ENCODE measurements around the gene CAMLG. TPM values are rescaled to one million over a fixed set of nuclear protein-coding genes. Genes with fewer than 3 reads are reported as not detected.

CAMLG gene
- total and polyA plus RNA-seq, 2 of the 13 experiments (the other 11 are each of a cell fraction or from before 2014, with no cell fraction given), result 14.2 to 19.8 TPM

DNA sequence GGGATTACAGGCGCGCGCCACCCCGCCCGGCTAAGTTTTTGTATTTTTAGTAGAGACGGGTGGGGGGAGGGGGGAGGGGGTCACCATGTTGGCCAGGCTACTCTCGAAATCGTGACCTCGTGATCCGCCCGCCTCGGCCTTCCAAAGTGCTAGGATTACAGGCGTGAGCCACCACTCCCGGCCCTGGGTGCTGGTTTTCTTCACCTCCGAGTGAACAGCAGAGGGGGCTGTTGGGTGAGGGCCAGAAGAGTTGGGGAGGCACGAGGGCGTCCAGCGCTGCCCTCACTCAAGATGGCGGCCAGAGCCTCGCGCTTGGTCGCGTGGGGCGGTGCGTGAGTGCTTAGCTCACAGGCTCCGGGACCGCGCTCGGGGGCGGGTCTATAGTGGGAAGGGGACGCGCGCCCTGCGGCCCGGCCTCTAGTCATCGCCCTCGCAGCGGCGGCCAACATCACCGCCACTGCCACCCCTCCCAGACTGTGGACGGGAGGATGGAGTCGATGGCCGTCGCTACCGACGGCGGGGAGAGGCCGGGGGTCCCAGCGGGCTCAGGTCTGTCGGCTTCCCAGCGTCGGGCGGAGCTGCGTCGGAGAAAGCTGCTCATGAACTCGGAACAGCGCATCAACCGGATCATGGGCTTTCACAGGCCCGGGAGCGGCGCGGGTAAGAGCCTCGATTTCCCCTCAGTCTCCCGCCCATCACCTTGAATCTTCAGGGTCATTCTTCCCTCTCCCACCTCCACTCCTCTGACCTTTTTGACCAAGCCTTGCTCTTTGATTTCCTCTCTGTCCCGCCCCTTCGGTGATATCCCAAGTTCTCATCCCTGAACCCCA, at the start of gene CAMLG (continued):
- TF ChIP-seq CREB1 (IDR thresholded peaks at IDR 0.05) (peak; percentile 89), CREB1 (CRISPR knock-in tag; IDR thresholded peaks at IDR 0.05) (peak; percentile 94), RFX1 (IDR thresholded peaks at IDR 0.05) (no peak), ZNF768 (CRISPR knock-in tag; IDR thresholded peaks at IDR 0.05) (peak; percentile 74), KLF16 (CRISPR knock-in tag; IDR thresholded peaks at IDR 0.05) (peak in 1 of 2 experiments; percentile 94; a peak in 2 of 4 replicates), ZNF747 (CRISPR knock-in tag; IDR thresholded peaks at IDR 0.05; ENCODE audit: borderline replicate concordance) (peak; percentile 96), ZSCAN25 (CRISPR knock-in tag; IDR thresholded peaks at IDR 0.05) (peak; percentile 44; the same call in 1 of the 2 replicates), MAFG (CRISPR knock-in tag; IDR thresholded peaks at IDR 0.05) (no peak), MXD4 (CRISPR knock-in tag; IDR thresholded peaks at IDR 0.05) (peak; percentile 95), KLF11 (CRISPR knock-in tag; IDR thresholded peaks at IDR 0.05) (peak; percentile 80; the same call in 1 of the 2 replicates), ZNF790 (CRISPR knock-in tag; IDR thresholded peaks at IDR 0.05; ENCODE audit: borderline replicate concordance) (peak; percentile 43; the same call in 1 of the 2 replicates), ZNF382 (CRISPR knock-in tag; IDR thresholded peaks at IDR 0.05; ENCODE audit: borderline replicate concordance) (no peak), ONECUT2 (CRISPR knock-in tag; IDR thresholded peaks at IDR 0.05) (no peak), TBL1XR1 (IDR thresholded peaks at IDR 0.05; ENCODE audit: borderline replicate concordance, low read length, partially characterized antibody) (no peak)
- TF ChIP-seq, protein P1, sequence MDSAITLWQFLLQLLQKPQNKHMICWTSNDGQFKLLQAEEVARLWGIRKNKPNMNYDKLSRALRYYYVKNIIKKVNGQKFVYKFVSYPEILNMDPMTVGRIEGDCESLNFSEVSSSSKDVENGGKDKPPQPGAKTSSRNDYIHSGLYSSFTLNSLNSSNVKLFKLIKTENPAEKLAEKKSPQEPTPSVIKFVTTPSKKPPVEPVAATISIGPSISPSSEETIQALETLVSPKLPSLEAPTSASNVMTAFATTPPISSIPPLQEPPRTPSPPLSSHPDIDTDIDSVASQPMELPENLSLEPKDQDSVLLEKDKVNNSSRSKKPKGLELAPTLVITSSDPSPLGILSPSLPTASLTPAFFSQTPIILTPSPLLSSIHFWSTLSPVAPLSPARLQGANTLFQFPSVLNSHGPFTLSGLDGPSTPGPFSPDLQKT (CRISPR knock-in tag; IDR thresholded peaks at IDR 0.05; ENCODE audit: borderline replicate concordance), result no peak
- TF ChIP-seq, protein P2, sequence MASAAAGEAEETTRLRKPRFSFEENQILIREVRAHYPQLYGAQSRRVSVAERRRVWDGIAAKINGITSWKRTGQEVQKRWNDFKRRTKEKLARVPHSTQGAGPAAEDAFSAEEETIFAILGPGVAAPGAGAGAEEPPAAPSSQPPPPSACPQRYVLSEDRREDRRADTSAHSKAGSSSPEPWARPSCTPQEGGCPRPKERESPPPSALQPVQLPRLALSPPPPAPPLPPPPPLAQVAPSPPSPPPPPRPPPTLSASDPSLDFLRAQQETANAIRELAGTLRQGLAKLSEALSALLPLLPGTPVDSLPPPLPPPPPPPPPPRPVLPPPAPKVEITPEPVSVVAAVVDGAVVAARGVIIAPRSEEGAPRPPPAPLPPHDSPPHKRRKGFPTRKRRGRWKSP (CRISPR knock-in tag; IDR thresholded peaks at IDR 0.05), result peak; percentile 82
- TF ChIP-seq, protein P3, sequence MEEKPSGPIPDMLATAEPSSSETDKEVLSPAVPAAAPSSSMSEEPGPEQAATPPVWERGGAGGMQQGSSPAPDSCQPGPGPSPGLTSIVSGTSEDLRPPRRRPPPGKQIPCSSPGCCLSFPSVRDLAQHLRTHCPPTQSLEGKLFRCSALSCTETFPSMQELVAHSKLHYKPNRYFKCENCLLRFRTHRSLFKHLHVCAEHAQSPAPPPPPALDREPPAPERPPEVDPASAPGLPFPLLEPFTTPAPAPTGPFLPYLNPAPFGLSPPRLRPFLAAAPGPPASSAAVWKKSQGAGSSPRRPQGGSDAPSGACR (CRISPR knock-in tag; IDR thresholded peaks at IDR 0.05), result peak; percentile 97
- TF ChIP-seq, protein P4, sequence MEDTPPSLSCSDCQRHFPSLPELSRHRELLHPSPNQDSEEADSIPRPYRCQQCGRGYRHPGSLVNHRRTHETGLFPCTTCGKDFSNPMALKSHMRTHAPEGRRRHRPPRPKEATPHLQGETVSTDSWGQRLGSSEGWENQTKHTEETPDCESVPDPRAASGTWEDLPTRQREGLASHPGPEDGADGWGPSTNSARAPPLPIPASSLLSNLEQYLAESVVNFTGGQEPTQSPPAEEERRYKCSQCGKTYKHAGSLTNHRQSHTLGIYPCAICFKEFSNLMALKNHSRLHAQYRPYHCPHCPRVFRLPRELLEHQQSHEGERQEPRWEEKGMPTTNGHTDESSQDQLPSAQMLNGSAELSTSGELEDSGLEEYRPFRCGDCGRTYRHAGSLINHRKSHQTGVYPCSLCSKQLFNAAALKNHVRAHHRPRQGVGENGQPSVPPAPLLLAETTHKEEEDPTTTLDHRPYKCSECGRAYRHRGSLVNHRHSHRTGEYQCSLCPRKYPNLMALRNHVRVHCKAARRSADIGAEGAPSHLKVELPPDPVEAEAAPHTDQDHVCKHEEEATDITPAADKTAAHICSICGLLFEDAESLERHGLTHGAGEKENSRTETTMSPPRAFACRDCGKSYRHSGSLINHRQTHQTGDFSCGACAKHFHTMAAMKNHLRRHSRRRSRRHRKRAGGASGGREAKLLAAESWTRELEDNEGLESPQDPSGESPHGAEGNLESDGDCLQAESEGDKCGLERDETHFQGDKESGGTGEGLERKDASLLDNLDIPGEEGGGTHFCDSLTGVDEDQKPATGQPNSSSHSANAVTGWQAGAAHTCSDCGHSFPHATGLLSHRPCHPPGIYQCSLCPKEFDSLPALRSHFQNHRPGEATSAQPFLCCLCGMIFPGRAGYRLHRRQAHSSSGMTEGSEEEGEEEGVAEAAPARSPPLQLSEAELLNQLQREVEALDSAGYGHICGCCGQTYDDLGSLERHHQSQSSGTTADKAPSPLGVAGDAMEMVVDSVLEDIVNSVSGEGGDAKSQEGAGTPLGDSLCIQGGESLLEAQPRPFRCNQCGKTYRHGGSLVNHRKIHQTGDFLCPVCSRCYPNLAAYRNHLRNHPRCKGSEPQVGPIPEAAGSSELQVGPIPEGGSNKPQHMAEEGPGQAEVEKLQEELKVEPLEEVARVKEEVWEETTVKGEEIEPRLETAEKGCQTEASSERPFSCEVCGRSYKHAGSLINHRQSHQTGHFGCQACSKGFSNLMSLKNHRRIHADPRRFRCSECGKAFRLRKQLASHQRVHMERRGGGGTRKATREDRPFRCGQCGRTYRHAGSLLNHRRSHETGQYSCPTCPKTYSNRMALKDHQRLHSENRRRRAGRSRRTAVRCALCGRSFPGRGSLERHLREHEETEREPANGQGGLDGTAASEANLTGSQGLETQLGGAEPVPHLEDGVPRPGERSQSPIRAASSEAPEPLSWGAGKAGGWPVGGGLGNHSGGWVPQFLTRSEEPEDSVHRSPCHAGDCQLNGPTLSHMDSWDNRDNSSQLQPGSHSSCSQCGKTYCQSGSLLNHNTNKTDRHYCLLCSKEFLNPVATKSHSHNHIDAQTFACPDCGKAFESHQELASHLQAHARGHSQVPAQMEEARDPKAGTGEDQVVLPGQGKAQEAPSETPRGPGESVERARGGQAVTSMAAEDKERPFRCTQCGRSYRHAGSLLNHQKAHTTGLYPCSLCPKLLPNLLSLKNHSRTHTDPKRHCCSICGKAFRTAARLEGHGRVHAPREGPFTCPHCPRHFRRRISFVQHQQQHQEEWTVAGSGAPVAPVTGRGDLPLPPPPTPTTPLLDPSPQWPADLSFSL (CRISPR knock-in tag; IDR thresholded peaks at IDR 0.05), result no peak
- TF ChIP-seq, protein P5, sequence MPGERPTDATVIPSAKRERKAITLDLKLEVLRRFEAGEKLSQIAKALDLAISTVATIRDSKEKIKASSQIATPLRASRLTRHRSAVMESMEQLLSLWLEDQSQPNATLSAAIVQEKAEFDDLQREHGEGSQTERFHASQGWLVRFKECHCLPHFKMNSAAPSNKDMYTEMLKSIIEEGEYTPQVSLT (CRISPR knock-in tag; IDR thresholded peaks at IDR 0.05; ENCODE audit: borderline replicate concordance, low read depth), result no peak; the same call in 1 of the 2 replicates
